Adipose tissue (tissue), 3 donors: ENCODE data around the gene WSCD2. TPM values are rescaled to one million over a fixed set of nuclear protein-coding genes. Genes with fewer than 3 reads are reported as not detected.

Experiments
- H3K27ac ChIP-seq: one replicate; pipeline ENCODE4 v1.5.1; 2013; ENCODE audit warnings: low read depth, low read length
- WGBS, 3 donors: extraction: QIAGEN DNeasy Blood & Tissue Kit; methylation state at CpG; one replicate each; pipeline ENCODE4 v1.1.7; 2013; 5-methylcytosine and 5-hydroxymethylcytosine counted together
- polyA plus RNA-seq, 3 donors: library from polyadenylated mRNA; stranded (reverse); fragments of 200-250 nt; gene quantifications; one replicate each; pipeline ENCODE4 v1.2.3, GENCODE V29; 2013
- donor health status: healthy with polysubstance abuse.
- donor health status: Bipolar disorder and iron deficiency.
- donor health status: healthy.

WSCD2 gene
- polyA plus RNA-seq, 3 donors = 0.07 to 0.90 (median 0.22) TPM

DNA sequence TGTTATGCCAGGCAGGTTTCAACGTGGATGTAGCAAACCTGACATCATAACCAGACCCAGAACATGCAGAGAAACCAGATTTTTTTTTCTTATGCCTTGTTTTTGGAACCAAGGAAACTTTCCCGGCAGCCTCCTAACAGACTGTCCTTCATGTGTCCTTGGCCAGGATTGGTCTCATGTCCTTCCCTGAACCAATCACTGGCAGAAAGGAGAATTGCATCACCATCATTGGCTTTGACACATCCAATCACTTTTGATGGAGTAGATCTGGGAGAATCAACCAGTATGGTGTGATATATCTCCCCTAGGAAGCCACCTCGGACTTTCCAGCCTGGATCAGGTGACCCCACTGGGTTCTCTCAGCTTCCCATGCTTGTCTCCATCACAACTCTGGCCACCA is 25.6 kb upstream of the WSCD2 start:
- H3K27ac ChIP-seq = no peak overlapping the region
- WGBS, 3 donors = 70 to 84% (median 75%) methylated on average over 3 of the region's 3 CpGs

DNA sequence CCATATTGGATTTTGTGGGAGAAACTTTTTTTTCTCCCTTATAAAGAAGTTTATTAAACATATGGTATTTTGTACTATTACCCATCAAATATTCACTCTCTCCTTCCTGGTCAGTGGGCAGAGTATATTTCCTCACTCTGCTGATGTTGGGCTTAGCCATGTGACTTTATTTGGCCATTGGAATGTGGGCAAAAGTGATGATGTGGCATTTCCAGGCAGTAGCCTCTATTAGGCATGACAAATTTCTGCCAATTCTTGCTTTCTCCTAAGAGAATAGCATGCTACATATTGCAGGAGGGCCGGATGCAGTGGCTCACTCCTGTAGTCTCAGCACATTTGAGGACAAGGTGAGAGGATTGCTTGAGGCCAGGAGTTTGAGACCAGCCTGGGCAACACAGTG is 24.4 kb upstream of the WSCD2 start:
- WGBS, 3 donors = 73 to 79% (median 76%) methylated on average over 1 of the region's 1 CpG

DNA sequence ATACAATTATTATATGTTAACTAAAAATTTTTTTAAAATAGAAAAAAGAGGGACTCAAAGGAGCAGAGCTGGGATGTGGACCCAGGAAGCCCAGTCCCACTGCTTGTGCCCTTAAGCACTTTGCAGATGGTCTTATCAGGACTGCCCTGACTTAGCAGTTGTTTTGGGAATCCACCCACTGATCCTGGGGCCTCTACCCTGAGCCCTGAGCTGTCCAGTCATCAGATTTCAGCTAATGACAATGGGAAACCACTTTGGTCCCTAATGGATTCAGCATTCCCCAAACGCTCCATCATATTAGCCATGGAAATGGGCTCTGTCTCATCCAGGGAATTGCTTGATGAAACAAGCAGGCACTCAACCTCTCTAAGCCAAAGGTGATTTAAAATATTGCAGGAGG is 22.5 kb upstream of the WSCD2 start:
- no peak overlapping the region for H3K27ac ChIP-seq
- 81 to 88% (median 84%) methylated on average over 1 of the region's 1 CpG for WGBS, 3 donors

More for the DNA sequence above, 24.4 kb upstream of the WSCD2 start:
- no peak overlapping the region for H3K27ac ChIP-seq

DNA sequence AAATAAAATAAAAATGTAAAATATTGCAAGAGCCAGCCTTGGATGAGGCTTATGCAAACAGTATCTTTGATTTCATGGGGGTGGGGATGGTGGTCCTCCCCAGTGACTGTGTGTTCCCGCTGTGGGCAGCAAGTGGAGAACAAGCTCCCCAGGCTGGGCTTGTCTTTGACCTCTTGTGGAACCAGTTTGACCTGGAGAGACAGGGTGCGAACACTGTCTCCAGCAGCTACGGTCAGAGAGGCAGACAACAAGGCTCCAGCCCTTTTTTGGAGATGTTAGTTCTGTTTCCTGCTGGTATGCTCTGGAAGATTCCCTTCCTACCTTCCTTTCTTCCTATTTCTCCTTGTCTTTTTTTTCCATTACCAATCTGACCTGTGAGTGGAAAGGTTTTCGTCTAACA is 21.8 kb upstream of the WSCD2 start:
- H3K27ac ChIP-seq = no peak overlapping the region
- WGBS, 3 donors = 50 to 86% (median 81%) methylated on average over 4 of the region's 4 CpGs

DNA sequence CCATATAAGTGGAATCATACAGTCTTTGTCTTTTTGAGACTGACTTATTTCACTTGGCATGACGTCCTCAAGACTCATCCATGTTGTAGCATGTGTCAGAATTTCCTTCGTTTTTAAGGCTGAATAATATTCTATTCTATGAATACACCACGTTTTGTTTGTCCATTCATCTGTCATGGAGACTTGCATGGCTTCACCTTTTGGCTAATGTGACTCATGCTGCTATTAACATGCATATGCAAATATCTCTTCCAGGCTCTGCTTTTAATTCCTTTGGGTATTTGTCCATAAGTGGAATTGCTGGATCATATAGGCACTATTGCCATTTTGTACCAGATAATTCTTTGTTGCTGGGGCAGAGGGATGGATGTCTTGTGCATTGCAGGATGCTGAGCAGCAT is 19.6 kb upstream of the WSCD2 start:
- no peak overlapping the region for H3K27ac ChIP-seq
- 54 to 64% (median 60%) methylated on average over 3 of the region's 3 CpGs for WGBS, 3 donors

DNA sequence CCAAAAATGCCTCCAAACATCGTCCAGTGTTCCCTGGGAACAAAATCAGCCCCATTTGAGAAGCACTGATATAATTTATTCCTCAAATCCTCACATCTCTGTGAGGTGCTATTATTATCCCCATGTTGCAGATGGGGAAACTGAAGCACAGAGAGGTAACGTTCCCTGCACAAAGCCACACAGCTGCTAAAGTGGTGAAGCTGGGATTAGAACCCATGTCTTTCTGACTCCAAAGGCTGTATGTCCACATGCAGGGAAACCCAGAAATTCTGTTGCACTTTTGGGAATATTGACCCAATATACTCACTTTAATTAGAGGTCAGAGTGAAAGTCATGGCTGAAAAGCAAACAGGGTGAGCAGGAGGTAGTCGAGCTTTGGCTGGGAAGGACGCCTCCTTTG is 19.1 kb upstream of the WSCD2 start:
- whole genome bisulfite sequencing, 3 donors = 42 to 65% (median 64%) methylated on average over 4 of the region's 4 CpGs
- H3K27ac ChIP-seq = no peak overlapping the region

DNA sequence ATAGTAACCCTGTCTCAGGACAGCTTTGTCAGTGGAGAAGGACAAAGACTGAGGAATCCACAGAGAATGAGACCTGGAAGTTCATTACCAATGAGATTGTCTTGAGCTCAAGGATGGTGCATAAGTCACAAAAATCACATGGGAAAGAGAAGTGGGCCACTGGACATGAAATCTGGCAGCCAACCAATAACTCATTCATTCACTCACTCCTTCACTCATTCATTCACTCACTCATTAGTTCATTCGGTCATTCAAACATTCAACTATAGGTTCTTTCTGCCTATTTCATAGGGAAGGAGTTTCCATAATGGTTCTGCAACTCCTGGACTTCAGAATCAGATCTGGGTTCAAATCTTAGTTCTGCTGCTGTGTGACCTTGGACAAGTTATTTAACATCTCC is 18.2 kb upstream of the WSCD2 start:
- 83 to 94% (median 94%) methylated on average over 1 of the region's 1 CpG for WGBS, 3 donors
- no peak overlapping the region for H3K27ac ChIP-seq

DNA sequence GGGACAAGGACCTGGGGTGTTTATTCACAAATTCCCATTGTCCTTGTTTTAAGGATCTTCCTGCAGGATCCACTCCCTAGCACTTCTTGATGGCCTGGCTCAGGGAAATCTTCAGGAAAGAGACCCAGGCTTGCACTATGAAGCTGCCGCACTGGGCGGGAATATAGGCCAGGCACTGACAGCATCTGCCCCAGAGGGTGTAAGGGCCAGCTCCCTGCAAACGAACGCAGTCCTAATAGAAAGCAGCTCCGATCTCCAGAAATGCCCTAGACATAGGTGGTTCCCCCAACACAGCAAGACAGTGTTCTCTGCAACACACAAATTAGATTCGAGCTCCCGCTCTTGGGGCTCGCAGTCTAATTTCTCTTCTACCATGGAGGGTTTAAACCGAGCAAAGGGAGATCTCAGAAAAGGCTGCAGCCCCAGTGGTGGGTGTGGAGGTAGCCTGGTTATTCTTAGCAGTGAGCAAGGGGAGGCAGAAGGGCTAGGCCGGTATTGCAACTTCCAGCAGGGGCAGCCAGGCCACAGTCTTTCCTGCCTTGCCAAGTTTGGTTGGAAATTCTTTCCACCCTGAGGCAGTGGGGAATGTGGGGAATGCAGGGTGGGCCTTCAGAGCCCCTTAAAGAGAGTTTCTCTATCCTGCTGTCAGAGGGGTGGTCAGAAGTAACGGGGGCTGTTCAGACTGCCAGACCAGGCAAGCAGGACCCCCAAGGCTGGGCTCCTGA is 16.1 kb upstream of the WSCD2 start:
- no peak overlapping the region for H3K27ac ChIP-seq
- 49 to 72% (median 71%) methylated on average over 11 of the region's 11 CpGs for WGBS, 3 donors

DNA sequence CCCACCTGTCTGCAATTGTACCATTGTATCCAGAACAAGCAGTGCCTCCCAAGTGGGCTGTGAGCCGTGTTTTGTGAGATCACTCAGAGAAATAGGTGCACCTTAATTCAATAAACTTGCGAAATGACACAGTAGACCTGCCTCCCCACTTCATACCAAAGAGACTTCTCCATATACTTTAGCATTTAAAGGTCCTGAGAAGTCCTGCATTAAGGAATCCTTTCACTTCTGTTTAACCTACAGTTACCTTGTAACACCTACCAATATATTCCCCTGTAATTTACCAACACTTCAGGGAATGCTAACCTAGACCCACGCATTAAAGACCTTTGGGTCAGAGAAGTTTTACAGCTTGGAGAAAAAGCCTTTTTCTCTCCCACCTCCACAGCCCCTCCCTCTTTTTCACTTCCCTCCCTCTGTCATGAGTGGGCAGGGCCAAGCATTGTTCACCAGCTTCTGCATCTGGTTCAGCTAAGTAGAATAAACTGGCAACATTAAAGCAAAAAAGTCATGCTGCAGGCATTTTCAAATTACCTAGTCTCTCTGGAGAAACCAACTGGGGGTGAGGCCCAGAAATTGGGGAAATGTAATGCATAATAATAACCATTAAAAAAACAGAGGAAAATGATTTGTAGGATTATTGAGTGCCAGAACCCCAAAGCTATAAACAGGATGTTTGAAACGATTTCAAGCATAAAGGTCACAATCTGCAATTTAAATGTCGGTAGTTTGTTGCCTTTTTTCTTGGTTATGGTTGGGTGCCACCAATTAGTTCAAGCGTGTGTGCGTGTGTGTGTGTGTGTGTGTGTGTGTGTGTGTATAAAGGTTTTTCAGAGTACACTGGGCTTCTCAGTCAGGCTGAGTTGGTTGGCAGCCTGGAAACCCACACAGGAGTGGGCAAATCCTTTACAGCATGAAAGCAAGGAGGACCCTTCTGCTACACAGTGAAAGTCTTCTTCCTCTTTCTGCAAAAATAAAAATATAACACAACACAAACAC is 13.7 kb upstream of the WSCD2 start:
- WGBS, 3 donors = 53 to 57% (median 53%) methylated on average over 7 of the region's 7 CpGs
- H3K27ac ChIP-seq = no peak overlapping the region

DNA sequence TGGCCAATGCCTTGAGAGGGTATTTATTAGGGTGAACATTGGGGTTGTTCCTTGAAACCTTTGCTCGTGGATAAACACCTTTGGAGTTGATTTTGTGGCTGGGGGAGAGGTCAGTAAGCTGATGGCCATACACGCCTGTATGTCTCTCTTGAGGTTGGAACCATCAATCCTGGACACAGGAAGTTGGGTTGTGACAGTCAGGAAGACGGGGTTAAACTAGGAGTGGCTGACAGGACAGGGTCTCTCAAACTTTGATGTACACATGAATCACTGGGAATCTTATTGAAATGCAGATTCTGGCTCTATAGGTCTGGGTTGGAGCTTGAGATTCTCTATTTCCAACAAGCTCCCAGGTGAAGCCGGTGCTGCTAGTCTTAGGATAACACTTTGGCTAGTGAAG is 12.8 kb upstream of the WSCD2 start:
- 66 to 71% (median 67%) methylated on average over 4 of the region's 4 CpGs for WGBS, 3 donors
- H3K27ac ChIP-seq = no peak overlapping the region

DNA sequence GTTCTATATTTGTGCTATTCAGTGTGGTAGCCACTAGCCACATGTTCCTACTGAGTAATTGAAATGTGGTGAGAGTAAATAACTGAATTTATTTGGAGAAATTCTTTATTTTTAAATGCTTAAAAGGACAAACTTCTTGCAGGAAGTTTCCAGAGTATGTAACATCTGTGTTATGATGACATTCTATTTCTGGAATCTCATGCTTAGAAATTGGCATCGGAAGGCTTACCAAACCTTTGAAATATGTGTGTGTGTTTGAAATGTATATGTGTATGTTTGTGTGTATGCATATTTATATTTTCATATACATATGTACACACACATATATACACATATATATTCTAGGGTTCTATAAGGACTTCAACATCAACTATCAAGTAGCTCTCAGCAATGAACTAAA is 12.4 kb upstream of the WSCD2 start:
- H3K27ac ChIP-seq = no peak overlapping the region
- WGBS, 3 donors = 50 to 71% (median 58%) methylated on average over 1 of the region's 1 CpG

DNA sequence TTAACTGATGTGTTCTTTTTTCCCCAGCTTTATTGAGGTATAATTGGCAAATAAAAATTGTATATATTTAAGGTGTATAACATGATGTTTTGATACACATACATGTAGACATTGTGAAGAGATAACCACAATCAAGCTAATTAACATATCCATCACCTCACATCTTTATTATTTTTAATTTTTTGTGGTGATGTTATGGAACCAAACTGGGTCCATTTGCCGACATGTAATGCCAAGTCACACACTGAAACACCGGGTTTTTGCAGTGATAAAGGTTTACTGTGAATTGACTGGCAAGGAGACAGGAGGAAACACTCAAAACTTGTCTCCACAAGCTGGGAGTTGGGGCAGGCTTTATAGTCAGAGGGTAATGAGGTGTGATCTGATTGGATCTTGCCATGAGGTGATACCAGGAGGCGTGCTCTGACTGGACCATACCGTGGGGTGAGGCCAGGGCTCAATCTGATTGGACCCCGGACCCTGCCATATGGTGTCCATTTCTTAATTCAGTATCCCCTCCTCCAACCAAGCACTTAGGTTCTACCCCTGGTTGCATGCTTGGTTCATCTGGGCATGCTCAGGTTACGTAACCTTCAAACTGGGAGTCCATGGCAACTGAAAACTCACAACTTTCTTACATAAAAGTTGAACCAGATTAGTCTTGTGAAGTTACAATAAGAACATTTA is 11.8 kb upstream of the WSCD2 start:
- H3K27ac ChIP-seq = no peak overlapping the region
- 71 to 93% (median 86%) methylated on average over 6 of the region's 6 CpGs for WGBS, 3 donors

DNA sequence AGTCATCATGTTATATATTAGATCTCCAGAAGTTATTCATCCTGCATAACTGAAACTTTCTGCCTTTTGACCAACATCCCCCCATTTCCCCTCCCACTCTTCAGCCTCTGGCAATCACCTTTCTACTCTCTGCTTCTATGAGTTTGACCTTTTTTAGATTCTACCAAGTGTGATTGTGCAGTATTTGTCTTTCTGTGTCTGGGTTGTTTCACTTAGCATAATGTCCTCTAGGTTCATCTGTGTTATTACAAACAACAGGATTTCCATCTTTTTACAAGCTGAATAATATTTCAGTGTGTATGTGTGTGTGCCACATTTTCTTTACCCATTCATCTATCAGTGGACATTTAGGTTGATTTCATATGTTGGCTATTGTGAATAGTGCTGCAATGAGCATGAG is 11.2 kb upstream of the WSCD2 start:
- H3K27ac ChIP-seq = no peak overlapping the region

DNA sequence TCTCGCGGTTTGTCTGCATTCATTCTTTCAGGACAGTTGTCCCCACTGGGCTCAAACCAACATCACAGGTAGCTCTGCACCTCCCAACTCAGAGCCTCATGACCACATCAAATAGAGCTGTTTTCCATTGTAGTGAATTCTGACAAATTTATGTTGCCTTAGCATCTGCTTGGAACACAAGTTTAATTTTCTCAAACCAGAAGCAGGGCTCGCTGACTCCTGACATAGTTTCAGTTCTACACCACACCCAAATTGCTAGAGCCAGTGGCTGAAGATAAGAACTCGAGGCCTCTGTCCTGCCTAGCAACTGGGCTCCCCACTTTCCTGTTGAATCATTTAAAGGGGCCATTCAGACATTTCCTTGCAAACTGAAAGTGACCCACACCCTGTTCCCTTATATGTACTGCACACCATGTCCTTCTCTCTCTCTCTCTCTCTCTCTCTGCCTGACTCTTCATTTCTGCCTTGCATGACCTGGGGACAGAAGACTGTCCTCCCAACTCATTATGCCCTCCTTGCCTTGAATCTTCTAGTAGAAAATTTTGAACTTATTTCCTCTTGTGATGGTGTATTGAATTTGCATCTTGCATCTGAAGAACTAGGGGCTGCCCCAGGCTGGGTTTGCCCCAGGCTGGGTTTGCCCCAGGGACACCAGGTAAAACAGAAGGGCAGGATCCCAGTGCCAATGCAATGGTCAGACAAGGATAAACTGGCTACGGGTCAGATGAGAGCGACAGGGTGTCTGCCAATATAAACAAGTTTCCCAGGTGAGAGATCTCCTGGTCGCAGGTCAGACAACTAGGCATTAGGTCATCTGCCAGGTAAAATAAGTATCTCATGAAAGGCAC is 9.7 kb upstream of the WSCD2 start:
- H3K27ac ChIP-seq = no peak overlapping the region

DNA sequence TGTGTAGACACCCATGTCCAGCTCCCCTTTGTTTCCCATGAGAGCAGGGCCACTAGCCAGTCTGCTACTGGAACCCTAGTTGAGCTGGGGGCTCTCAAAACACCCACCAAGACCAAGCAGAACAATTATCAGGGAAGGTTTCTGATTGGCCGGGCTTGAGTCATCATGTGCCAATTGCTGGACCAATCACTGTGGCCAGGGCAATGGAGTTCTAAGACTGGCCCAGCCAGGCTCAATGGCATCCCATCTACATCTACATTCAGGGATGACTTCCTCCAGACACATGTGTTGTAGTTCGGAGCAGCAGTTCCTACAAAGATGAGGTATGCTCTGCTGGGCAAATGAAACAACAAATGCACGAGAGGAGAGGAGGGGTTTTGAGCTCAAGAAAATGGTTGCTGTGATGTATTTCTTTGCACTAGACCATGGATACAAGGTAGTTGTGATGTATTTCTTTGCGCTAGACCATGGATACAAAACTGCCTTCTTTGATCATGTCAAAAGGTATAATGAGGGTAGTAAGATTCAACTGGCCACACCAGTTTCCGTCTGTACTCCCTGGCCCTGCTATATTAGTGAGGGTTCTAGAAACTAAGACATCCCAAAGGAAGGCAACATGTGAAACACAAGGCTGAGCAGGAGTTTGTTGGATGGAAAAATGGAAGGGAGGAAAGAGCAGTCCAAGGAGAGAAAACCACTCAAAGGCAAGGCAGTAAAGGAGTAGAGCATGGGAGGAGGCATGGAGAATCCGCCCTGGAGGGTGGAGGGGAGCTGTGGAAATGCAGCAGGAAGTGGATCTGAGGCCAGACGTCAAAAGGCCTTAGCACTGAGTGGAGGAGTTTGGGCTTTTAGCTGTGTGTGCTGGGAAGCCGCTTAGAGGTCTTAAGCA is 8.9 kb upstream of the WSCD2 start:
- 66 to 82% (median 78%) methylated on average over 8 of the region's 8 CpGs for WGBS, 3 donors
- no peak overlapping the region for H3K27ac ChIP-seq

More for the DNA sequence above, 9.7 kb upstream of the WSCD2 start:
- 61 to 65% (median 62%) methylated on average over 7 of the region's 7 CpGs for WGBS, 3 donors

DNA sequence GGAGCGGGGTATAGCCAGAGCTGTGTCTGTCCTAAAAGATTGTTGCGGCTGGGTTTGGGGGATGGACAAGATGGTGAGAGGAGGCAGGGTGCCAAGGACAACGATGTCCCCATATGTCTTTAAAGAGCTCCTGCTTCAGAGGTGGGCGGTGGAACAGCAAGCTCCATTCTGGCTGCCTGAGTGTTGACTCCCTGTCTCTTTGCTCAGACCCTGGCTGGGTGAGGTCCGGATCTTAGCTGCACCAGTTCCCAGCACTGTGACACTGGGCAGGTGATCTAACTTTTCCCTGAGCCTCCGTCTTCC is 8.3 kb upstream of the WSCD2 start:
- H3K27ac ChIP-seq = no peak overlapping the region
- 74 to 81% (median 76%) methylated on average over 6 of the region's 6 CpGs for WGBS, 3 donors

DNA sequence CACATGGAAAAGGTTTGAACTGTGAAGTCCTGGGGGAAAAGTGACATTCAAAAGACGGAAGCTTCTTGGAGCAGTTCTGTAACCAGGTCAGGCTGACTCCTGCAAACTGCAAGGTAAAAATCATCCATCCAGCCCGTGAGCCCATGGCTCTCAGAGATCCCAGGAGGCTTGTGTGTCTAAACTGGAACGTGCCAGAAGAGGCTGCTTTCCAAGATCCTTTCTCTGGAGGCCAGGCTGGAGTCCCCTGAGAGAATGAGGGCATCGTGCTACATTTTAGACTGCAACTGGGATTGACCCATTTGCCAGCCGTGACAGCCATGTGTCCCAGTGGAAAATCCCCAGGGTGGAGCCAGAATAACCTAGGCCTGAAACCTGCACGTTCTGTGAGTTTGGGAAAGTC is 7.8 kb upstream of the WSCD2 start:
- WGBS, 3 donors = 63 to 71% (median 64%) methylated on average over 6 of the region's 6 CpGs
- no peak overlapping the region for H3K27ac ChIP-seq
